ENCODE data around the gene SLC22A2. TPM values are rescaled to one million over a fixed set of nuclear protein-coding genes. Genes with fewer than 3 reads are reported as not detected.

The SLC22A2 gene
- total RNA-seq, 1 experiment from 2014 or later: not detected

- DNase-seq (ENCODE audit: low read depth): no peak
These were observed 15.1 kb upstream of the SLC22A2 start for GRCh38 chr6:160273750-160274149.

- no peak for DNase-seq (ENCODE audit: low read depth)
These were observed 14.6 kb upstream of the SLC22A2 start for GRCh38 chr6:160273196-160273595.

GRCh38 chr6:160272707-160273106 lies 14.1 kb upstream of the SLC22A2 start:
- no peak for DNase-seq (ENCODE audit: low read depth)

GRCh38 chr6:160270347-160270746 lies 11.7 kb upstream of the SLC22A2 start:
- DNase-seq (ENCODE audit: low read depth): no peak

GRCh38 chr6:160269771-160270170 lies 11.2 kb upstream of the SLC22A2 start:
- no peak for DNase-seq (ENCODE audit: low read depth)

- DNase-seq (ENCODE audit: low read depth): no peak
These were observed 10.5 kb upstream of the SLC22A2 start for GRCh38 chr6:160269023-160269521.

GRCh38 chr6:160267102-160267501 lies 8.5 kb upstream of the SLC22A2 start:
- DNase-seq (ENCODE audit: low read depth): peak; percentile 16

GRCh38 chr6:160265869-160266476 lies 7.4 kb upstream of the SLC22A2 start:
- DNase-seq (ENCODE audit: low read depth): peak; percentile 33

- DNase-seq (ENCODE audit: low read depth): no peak
These were observed 5.5 kb upstream of the SLC22A2 start for GRCh38 chr6:160264061-160264612.

- DNase-seq (ENCODE audit: low read depth): no peak
These were observed 4.7 kb upstream of the SLC22A2 start for GRCh38 chr6:160263196-160263939.

GRCh38 chr6:160261991-160262680 lies 3.5 kb upstream of the SLC22A2 start:
- DNase-seq (ENCODE audit: low read depth): no peak

GRCh38 chr6:160260803-160261450 lies 2.3 kb upstream of the SLC22A2 start:
- DNase-seq (ENCODE audit: low read depth): peak; percentile 29

GRCh38 chr6:160260367-160260766 lies 1.7 kb upstream of the SLC22A2 start:
- DNase-seq (ENCODE audit: low read depth): no peak

GRCh38 chr6:160259598-160259997 lies 977 bp upstream of the SLC22A2 start:
- DNase-seq (ENCODE audit: low read depth): no peak

GRCh38 chr6:160259143-160259425 lies 463 bp upstream of the SLC22A2 start:
- DNase-seq (ENCODE audit: low read depth): no peak

- no peak for DNase-seq (ENCODE audit: low read depth)
These were observed 2.2 kb downstream of the SLC22A2 start for GRCh38 chr6:160256445-160256844.

GRCh38 chr6:160254467-160255312 lies 3.9 kb downstream of the SLC22A2 start:
- no peak for DNase-seq (ENCODE audit: low read depth)

- DNase-seq (ENCODE audit: low read depth): no peak
These were observed 4.9 kb downstream of the SLC22A2 start for GRCh38 chr6:160253714-160254113.

GRCh38 chr6:160253292-160253691 lies 5.3 kb downstream of the SLC22A2 start:
- DNase-seq (ENCODE audit: low read depth): no peak

GRCh38 chr6:160252073-160252813 lies 6.4 kb downstream of the SLC22A2 start:
- no peak for DNase-seq (ENCODE audit: low read depth)
